ENCODE data around the gene SMURF2.
"Not testable (repeated sequence)": the region's sequence is repeated elsewhere in the genome, so short reads cannot be mapped to it uniquely, and the experiment has no call there.

SMURF2 gene

DNA sequence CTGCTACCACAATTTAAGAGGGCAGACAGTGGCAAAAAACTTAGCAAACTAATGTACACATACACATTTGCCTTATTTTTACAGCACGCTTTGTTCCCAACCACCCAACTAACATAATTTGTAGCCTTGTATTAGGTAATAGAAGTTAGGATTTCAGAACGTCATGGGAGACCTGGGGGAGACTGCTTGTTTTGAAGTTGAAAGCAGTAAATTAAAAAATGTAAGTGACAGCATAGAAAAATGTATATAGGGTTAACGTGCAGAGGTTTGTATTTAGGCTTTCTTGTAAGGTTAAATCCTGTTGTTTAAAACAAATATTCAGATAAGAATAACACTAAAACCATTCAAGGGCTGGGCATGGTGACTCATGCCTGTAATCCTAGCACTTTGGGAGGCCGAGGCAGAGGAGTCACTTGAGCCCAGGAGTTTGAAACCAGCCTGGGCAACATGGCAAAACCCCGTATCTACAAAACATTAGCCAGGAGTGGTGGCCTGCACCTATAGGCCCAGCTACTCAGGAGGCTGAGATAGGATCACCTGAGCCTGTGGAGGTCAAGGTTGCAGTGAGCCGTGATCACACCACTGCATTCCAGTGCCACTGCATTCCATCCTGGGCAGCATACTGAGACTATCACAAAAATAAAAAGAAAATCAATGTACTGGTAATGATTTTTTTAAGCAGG is 2.3 kb upstream of the SMURF2 start:
- DNase-seq, result not testable (repeated sequence)

DNA sequence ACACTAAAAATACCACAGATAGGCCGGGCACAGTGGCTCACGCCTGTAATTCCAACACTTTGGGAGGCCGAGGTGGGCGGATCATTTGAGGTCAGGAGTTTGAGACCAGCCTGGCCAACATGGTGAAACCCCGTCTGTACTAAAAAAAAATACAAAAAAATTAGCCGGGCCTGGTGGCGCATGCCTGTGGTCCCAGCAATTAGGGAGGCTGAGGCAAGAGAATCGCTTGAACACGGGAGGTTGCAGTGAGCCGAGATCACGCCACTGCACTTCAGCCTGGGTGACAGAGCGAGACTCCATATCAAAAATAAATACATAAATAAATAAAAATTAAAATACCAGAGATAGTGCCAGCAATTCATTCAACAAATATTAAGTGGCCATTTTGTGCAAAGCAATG is 1.7 kb upstream of the SMURF2 start:
- not testable (repeated sequence) for DNase-seq

DNA sequence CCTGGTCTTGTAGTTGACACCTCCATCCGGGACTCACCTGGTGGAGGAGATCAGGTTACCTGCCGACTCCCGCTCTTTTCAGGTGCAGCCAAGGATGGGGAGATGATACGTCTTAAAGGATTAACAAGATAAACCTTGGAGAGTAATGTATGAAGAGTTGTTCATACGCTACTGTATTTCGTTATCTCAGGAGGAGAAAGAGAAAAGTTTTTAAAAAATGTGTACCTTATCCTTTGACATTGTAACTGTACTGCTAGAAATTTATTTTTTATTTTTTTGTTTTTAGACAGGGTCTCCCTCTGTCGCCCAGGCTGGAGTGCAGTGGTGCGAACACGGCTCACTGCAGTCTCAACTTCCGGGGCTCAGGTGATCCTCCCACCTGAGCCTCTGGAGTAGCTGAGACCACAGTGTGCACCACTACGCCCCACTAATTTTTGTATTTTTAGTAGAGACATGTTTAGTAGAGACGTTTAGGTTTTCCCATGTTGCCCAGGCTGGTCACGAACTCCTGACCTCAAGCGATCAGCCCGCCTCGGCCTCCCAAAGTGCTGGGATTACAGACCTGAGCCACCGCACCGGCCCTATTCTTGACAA is 764 bp upstream of the SMURF2 start:
- no peak for DNase-seq

DNA sequence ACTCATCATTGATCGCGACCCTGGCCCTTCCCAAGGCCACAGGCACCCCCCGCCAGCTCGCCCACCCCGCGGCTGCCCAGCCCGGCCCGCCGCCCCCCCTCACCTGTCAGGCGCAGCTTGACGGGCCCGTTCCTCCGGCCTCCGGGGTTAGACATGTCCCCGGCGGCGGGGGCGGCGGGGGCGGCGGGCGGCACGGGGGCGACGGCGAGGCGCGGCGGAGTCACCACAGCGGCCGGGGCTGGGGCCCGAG is 456 bp downstream of the SMURF2 start:
- DNase-seq, result no peak

DNA sequence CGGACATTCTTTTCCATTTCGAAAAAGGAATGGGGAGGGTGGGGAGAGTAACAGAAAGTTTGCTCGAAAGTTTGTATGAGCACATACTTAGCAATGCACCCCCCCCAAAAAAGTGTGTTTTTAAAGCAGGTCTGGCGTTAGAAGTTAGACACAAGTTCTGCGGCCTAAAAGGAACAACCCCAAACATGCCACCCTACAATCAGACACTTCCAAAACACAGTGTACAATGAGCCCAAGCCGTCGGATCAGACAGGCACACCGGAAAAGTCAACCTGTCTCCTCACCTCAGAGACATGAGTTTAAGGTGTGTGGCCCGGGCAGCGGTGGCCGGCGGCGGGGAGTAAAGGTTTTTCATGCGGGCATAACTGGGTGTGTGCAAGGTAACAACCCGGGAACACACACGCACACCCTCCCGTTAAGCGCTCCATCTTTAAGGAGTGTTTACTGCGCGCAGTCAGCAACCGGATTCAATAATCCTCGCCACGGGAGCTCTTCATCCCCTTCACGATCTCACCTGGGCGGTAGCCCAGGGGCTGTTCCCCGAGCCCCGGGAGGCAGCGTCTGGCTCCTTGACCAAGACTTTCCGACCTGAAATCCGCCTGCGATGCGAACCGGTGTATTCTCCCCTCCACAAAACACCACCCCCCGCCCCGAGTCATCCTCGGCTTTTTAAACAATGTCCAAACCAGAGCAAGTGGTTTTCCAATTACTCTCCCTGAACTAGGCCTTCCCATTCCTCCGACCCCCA is 955 bp downstream of the SMURF2 start:
- DNase-seq, result not testable (repeated sequence)

DNA sequence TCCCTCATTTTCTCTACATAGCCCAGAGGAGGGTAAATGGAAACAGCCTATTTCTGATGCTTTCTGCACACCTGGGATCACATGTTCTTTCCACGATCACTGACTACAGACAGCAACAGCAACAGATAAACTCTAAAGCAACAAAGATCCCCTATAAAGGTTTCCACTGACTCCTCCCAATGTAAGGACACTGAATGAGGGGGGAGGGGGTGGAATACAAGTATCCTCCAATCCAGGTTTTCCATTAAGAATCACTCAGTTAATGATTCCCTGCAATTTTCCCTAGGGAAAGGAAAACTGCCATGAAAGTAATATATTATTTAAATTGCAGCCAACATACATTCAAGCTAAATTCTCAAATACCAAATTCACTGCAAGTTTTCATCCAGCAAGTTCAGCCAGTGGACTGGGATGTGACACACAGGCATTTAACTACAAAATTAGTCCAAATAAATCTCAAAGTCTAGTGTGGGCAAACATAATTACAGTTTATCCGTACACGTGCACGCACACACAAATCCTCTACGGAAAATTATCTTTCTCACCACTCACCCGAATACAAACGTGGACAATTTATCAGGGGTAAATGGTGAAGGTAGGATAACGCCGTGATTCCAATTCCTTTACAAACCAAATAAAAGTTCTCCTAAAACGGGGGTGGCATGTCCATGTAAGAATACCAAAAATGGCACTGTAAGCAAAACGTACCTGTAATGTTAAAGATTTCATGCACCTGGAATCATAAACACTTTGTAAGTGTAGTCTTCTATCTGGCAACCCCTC is 1.7 kb downstream of the SMURF2 start:
- DNase-seq, result not testable (repeated sequence)

DNA sequence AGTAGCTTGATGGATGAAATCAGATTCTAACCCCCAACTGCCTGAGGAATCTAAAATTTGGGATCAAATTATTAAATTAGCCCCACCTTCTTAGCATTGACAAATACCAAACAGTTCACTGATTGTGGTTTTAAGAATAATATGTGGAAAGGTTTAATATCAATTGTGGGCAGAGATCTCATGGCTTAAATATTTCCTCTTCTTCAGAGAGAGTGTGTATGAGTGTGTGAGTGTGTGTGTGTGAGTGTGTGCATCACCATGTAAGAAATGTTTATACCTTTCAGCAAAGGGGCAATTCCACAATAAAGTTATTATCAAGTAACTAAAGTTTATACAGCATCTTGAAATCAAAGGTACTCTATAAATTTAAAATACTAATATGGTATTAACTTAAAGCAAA is 3.2 kb downstream of the SMURF2 start:
- DNase-seq, result no peak

DNA sequence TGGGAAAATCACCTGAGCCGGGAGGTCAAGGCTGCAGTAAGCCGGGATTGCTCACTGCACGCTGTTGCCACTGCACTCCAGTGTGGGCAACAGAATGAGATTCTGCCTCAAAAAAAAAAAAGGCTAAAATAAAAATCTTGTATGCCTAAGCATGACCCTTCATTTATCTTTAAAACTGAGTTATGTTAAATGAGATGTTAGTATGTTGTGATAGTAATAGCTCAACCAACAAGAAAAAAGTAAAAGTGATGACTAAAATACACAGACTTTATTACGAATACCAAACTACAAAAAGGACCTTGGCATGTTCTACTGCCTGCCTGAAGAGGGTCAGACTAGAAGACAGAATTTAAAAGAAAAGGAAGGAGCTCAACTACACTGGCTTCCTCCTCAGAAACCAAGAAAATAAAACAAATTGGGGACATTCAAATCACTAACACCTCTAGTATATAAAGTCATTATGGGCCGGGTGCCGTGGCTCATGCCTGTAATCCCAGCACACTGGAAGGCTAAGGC is 4.4 kb downstream of the SMURF2 start:
- no peak for DNase-seq

DNA sequence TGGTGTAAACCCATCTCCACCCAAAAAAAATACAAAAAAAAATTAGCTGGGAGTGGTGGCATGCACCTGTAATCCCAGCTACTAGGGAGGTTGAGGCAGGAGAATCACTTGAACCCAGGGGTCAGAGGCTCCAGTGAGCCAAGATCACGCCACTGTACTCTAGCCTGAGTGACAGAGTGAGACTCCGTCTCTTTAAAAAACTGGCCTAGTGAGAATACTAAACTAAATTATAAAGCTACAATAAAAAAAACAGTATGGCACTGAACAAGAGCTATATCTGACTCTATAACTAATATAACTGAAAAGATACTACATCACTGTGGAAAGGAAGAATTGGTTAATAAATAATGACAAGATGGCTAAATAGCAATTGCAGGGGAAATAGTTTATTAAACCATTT is 6.4 kb downstream of the SMURF2 start:
- DNase-seq, result no peak

DNA sequence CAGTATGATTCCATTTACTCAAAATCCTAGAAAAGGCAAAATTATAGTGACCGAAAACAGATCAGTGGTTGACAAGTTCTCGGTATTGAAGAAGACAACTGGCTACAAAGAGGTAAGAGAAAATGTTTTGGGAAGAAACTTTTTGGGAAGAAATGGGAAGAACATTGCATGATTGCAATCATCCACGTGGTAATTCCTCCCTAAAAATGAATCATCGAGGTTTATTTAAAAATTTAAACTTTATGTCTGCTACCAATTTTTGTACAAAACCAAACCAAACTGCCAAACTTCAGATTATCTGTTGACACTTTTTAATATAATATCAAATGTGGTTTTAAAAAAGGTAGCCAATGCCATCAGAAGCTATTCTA is 8.1 kb downstream of the SMURF2 start:
- DNase-seq, result no peak

DNA sequence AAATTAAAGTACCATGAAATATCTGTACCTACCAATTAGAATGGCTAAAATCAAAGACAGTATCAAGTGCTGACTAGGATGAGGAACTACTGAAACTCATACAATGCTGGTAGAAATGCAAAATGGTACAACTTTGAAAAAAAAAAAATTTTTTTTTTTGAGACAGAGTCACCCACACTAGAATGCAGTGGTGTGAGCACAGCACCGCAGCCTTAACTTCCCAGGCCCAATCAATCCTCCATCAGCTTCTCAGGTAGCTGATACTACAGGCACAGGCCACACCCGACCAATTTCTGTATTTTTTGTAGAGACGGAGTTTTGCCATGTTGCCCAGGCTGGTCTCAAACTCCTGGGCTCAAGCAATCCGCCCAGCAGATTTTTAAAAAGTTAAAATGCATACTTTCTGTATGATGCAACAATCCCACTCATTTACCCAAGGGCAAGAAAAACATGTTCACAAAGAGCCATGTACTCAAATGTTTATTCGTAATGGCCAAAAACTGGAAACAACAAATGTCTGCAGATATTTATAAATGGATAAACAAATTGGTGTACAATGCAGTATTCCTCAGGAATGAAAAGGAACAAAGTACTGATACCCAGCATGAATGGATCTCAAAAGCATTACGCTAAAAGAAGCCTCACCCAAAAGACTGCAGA is 8.7 kb downstream of the SMURF2 start:
- DNase-seq, result no peak

DNA sequence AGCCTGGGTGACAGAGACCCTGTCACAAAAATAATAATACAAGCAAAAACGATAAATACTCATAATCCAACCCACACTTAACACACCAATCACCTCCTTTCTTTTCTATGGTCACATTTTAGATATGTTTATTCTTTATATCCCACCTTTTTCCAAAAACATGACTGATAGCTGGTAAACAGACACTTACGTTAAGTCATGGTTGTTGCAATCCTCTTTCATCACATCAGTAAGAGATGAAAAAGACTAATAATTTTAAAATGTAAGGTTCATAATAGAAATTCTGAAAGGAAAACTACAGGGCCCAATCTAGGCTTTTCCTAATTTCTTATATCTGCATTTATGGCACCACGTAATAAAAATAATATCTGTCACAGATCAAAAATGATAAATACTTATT is 10.2 kb downstream of the SMURF2 start:
- DNase-seq, result no peak

DNA sequence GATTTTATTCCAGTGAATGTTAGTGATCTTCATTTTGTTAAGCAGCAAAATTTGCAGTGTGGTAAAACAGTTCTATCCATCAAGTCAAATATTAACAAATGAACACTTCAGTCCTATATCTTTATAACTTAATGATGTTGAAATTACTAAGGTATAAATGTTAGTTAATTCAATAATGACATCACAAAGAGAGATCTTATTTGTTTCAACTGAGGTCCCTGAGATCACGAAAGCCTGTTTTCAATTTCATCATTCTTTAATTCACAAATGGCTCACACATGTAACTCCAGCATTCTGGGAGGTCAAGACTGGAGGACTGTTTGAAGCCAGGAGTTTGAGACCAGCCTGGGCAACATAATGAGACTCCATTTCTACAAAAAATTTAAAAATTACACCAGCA is 13.9 kb downstream of the SMURF2 start:
- no peak for DNase-seq

DNA sequence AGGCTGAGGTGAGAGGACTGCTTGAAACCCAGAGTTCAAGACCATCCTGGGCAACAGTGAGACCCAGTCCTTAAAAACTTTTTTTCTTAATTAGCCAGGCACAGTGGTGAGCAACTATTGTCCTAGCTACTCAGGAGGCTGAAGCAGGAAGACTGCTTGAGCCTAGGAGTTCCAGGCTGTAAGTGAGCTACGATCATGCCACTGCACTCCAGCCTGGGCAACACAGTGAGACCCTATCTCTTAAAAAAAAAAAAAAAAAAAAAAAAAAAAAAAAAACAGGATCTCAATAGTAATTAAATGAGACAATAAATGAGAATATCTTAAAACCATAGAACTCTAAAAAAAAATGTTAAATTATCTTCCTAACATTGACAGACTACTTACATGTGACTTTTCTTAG is 14.3 kb downstream of the SMURF2 start:
- DNase-seq, result no peak

DNA sequence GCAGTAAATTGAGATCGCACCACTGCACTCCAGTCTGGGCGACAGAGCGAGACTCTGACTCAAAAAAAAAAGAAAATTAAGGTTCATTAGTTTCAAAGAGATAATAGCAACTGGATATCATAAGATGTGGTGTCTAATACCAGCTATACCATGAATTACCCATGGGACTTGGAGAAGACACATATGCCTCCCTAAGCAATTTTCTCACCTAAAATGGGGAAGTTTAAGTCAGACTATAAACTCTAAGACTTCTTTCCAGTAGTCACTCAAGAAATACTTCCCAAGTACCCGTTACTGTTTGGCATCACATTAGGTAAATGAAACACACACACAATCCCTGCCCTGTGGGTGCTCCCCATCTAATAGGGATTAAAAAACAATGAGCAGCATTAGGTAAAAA is 22.6 kb downstream of the SMURF2 start:
- DNase-seq, result no peak

DNA sequence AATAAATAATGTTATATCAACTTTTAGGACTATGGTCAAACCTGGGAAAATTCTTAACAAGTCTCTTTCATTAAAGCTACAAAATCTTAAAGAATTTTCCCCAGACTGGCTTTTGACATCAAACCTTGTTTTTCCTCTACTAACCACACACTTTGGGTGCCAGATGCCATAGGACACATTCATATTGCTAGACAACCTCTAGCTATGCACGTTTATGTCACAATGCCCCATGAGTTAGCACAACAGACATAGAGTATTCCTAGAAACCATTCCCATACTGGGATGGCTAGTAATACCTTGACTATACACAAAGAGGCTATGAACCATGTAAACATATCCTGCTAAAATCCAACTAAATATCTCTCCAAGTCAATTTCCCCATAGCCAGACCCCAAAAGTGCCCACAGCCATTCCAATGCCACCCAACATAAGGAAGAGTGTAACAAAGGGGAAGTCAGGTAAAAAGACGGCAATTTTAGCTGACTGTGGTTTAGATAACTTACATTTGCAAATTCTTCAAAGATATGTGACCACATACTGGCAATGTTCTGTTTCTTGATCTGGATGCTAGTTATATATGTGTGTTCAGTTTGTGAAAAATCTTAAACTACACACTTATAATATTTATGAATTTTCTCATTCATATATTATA is 23.4 kb downstream of the SMURF2 start:
- DNase-seq, result no peak

DNA sequence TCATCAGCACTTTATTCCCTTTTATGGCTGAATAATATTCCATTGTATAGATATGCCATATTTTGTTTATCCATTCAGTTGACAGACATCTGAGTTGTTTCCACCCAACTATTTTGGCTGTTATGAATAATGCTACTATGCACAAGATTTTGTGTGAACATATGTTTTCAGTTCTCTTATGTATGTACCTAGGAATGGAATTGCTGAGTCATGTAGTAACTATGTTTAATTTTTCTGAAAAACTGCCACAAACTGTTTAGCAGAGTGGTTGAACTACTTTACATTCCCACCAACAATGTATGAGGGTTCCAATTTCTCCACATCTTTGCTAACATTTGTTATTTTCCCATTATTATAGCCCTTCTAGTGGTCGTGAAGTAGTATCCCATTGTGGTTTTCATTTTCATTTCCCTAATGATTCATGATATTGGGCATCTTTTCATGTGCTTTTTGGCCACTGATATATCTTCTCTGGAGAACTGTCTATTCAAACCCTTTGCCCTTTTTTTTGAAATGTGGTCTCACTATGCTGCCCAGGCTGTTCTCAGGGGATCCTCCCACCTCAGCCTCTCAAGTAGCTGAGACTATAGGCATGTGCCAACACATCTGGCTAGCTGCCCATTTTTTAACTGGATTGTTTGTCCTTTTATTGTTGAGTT is 26.3 kb downstream of the SMURF2 start:
- DNase-seq, result no peak

DNA sequence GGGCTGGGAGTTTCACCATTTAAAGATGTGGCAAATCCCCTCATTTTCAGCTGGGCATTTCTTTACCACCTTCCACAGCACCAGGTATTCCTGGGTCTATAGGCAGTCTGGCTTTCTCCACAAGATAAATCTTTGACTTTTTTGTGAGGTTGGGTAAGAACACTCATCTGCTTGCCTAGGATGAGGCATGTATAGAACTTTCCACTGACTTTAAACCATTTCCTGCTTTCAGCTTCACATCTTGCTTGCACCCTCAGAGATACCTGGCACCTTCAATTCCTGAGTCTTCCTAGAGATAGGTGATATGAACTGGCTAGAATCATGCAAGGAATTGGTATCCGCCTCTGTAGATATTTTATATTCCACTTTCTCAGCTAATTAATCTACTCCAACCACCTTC is 27.9 kb downstream of the SMURF2 start:
- DNase-seq, result no peak

DNA sequence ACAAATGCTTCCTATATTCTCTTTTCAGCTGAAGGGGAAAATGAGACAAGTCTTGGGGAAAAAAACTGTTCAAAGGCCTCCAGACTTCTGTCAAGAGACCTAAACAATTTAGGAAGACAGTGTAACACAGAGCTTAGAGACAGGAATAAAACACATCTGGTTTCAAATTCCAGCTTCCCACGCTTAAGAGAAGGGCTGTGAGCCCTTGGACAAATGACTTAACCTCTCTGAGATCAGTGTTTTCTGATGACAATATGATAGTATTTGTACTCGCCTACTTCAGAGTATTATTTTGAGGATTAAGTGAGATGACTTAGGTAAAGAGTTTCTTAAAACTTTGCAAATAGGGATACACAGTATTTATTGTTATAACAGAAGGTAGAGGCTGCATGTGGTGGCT is 29.5 kb downstream of the SMURF2 start:
- DNase-seq, result no peak

DNA sequence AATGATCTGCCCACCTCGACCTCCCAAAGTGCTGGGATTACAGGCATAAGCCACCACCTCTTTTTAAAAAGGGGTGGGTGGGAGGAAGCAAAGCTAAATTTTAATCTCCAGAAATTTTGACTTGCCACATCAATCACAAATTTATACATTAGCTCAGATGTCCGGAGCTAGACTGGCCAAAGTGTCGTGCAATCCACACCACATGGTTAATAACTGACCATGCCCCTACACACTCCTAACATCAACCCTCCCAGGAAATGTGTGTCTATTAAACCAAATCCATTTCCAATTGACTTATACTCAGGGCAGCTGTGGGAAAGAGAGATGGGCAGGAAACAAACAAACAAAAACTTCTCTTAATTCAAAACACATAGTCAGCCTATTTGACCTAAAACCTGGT is 29.9 kb downstream of the SMURF2 start:
- DNase-seq, result no peak

DNA sequence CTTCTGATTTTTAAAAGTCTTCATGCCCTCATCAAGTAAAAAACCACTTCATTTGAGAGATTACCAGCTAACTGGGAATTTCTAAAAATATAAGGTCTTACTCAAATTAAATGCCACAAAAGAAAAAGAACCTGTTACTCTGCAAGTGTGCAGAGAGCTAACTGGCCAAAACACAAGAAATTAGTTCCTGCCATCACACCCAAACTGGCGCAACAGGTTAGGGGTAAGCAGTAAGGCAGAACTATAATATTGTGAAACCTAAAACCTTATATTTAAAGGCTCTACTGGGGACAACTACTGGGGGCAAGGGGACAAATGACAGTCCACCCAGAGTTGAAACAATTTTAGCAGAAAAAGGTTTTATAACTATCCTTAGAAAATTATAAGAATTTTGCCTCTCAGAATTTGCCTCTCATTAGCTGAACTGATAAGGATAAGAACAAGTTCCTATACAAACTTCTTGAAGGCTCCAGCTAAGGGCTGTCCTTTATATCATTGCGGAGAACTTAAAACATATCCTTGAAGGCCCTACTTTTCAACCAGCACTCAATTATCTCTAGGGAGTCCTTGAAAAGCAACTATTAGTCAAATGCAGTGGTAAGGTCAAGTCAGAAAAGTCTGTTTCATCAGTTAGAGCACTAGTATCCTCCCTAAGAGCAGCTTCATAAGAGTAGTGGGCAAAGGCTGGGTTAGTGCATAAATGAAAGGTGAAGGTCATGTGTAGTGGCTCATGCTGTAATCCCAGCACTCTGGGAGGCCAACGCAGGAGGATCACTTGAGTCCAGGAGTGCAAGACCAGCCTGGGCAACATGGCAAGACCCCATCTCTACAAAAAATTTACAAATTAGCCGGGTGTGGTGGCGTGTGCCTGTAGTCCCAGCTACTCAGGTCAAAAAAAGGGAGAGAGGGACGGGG is 31.5 kb downstream of the SMURF2 start:
- DNase-seq, result no peak
